H9 (cell line): ENCODE measurements around the gene ADCK2. TPM values are rescaled to one million over a fixed set of nuclear protein-coding genes. Genes with fewer than 3 reads are reported as not detected.
"Not testable (repeated sequence)": the region's sequence is repeated elsewhere in the genome, so short reads cannot be mapped to it uniquely, and the experiment has no call there.

Experiments used
- DNase-seq: peaks from one replicate; pipeline ENCODE4 v3.0.0-alpha.2; 2017
- H2AFZ ChIP-seq: one replicate; pipeline ENCODE4 v1.6.1; 2013; ENCODE audit warnings: mild to moderate bottlenecking, low read length, control low read depth, moderate library complexity
- H2AK5ac ChIP-seq: 2 replicates; pipeline ENCODE4 v1.6.1; 2013; ENCODE audit warnings: low read length, control low read depth, mixed read lengths; ENCODE audit not compliant: insufficient read length
- H2BK120ac ChIP-seq: one replicate; pipeline ENCODE4 v1.6.1; 2013; ENCODE audit warnings: low read depth, mild to moderate bottlenecking, low read length, control low read depth, inconsistent platforms; ENCODE audit not compliant: poor library complexity, severe bottlenecking
- H2BK12ac ChIP-seq: 2 replicates; pipeline ENCODE4 v1.6.1; 2013; ENCODE audit warnings: low read length, control low read depth, mixed read lengths, low read depth; ENCODE audit not compliant: insufficient read length
- H2BK15ac ChIP-seq: 2 replicates; pipeline ENCODE4 v1.6.1; 2013; ENCODE audit warnings: low read depth, low read length, control low read depth
- H2BK20ac ChIP-seq: one replicate; pipeline ENCODE4 v1.6.1; 2013; ENCODE audit warnings: low read depth, mild to moderate bottlenecking, low read length, control low read depth, inconsistent platforms; ENCODE audit not compliant: poor library complexity, severe bottlenecking
- H2BK5ac ChIP-seq: 2 replicates; pipeline ENCODE4 v1.6.1; 2013; ENCODE audit warnings: low read length, control low read depth, mixed read lengths; ENCODE audit not compliant: insufficient read length
- H3K14ac ChIP-seq: 2 replicates; pipeline ENCODE4 v1.6.1; 2013; ENCODE audit warnings: low read length, control low read depth; ENCODE audit not compliant: insufficient read depth
- H3K18ac ChIP-seq: 2 replicates; pipeline ENCODE4 v1.6.1; 2013; ENCODE audit warnings: low read depth, mild to moderate bottlenecking, mixed read lengths, low read length, control low read depth; ENCODE audit not compliant: insufficient read length
- H3K23ac ChIP-seq: 2 replicates; pipeline ENCODE4 v1.6.1; 2013; ENCODE audit warnings: low read length, control low read depth, mixed read lengths, low read depth; ENCODE audit not compliant: insufficient read length
- H3K23me2 ChIP-seq: 2 replicates; pipeline ENCODE4 v1.6.1; 2013; ENCODE audit warnings: low read depth, mild to moderate bottlenecking, mixed read lengths, low read length, control low read depth; ENCODE audit not compliant: insufficient read length, poor library complexity, severe bottlenecking
- H3K27ac ChIP-seq: 2 replicates; pipeline ENCODE4 v1.5.1; 2013; ENCODE audit warnings: low read length, control low read depth, mixed read lengths, low read depth; ENCODE audit not compliant: insufficient read length
- H3K27me3 ChIP-seq: 2 replicates; pipeline ENCODE4 v1.6.1; 2013; ENCODE audit warnings: low read length, control low read depth, inconsistent platforms; ENCODE audit not compliant: insufficient read depth
- H3K4ac ChIP-seq: 2 replicates; pipeline ENCODE4 v1.6.1; 2013; ENCODE audit warnings: low read depth, mild to moderate bottlenecking, control low read depth, inconsistent platforms, low read length, moderate library complexity
- H3K4me1 ChIP-seq: 2 replicates; pipeline ENCODE4 v1.6.1; 2013; ENCODE audit warnings: low read length, control low read depth, inconsistent platforms; ENCODE audit not compliant: insufficient read depth
- H3K4me2 ChIP-seq: 2 replicates; pipeline ENCODE4 v1.6.1; 2013; ENCODE audit warnings: low read length, control low read depth, mixed read lengths; ENCODE audit not compliant: insufficient read length, insufficient read depth
- H3K56ac ChIP-seq: 2 replicates; pipeline ENCODE4 v1.6.1; 2013; ENCODE audit warnings: low read depth, mild to moderate bottlenecking, mixed read lengths, low read length, control low read depth; ENCODE audit not compliant: insufficient read length
- H3K79me1 ChIP-seq: 2 replicates; pipeline ENCODE4 v1.6.1; 2013; ENCODE audit warnings: low read depth, mild to moderate bottlenecking, moderate library complexity, low read length, control low read depth, inconsistent platforms; ENCODE audit not compliant: insufficient read depth, poor library complexity, severe bottlenecking
- H3K79me2 ChIP-seq: 2 replicates; pipeline ENCODE4 v1.6.1; 2013; ENCODE audit warnings: low read length, control low read depth, inconsistent platforms; ENCODE audit not compliant: insufficient read depth
- H3K9ac ChIP-seq: 2 replicates; pipeline ENCODE4 v1.6.1; 2013; ENCODE audit warnings: low read length, control low read depth, mixed read lengths; ENCODE audit not compliant: insufficient read length; ENCODE audit errors: extremely low read depth
- H3K9me3 ChIP-seq: one replicate; pipeline ENCODE4 v1.6.1; 2013; ENCODE audit warnings: low read depth, low read length, inconsistent platforms; ENCODE audit not compliant: control insufficient read depth
- H3T11ph ChIP-seq: one replicate; pipeline ENCODE4 v1.6.1; 2013; ENCODE audit warnings: mild to moderate bottlenecking, low read length, control low read depth, inconsistent platforms
- H4K20me1 ChIP-seq: one replicate; pipeline ENCODE4 v1.6.1; 2013; ENCODE audit not compliant: control insufficient read depth, insufficient read length, insufficient read depth
- H4K5ac ChIP-seq: 2 replicates; pipeline ENCODE4 v1.6.1; 2013; ENCODE audit warnings: low read depth, mild to moderate bottlenecking, mixed read lengths, low read length, control low read depth; ENCODE audit not compliant: insufficient read length
- H4K8ac ChIP-seq: replicated peaks from 2 replicates; pipeline ENCODE4 v1.6.1; 2013; ENCODE audit warnings: low read length, control low read depth, mixed read lengths, low read depth; ENCODE audit not compliant: insufficient read length
- H4K91ac ChIP-seq: 2 replicates; pipeline ENCODE4 v1.6.1; 2013; ENCODE audit warnings: low read depth, mild to moderate bottlenecking, moderate library complexity, mixed read lengths, low read length, control low read depth; ENCODE audit not compliant: insufficient read length
- H3K27ac Mint-ChIP-seq, 3 experiments: 2 replicates in 2 of 3; 3 replicates in 1 of 3; pipeline ENCODE4 v1.8.0; 2020 to 2021; ENCODE audit warnings: mixed read lengths in 3 of 3, mild to moderate bottlenecking in 1 of 3, moderate library complexity in 1 of 3
- H3K27me3 Mint-ChIP-seq: 2 replicates; pipeline ENCODE4 v1.8.0; 2021; ENCODE audit warnings: low read depth, mild to moderate bottlenecking, moderate library complexity, mixed read lengths
- H3K36me3 Mint-ChIP-seq, 3 experiments: 2 replicates in 2 of 3; 3 replicates in 1 of 3; pipeline ENCODE4 v1.8.0; 2020 to 2021; ENCODE audit warnings: low read depth in 3 of 3, mixed read lengths in 3 of 3; ENCODE audit not compliant: insufficient read depth in 1 of 3
- H3K4me1 Mint-ChIP-seq, 2 experiments: 2 replicates each; pipeline ENCODE4 v1.8.0; 2020; ENCODE audit warnings: mixed read lengths in 2 of 2
- H3K4me3 Mint-ChIP-seq, 2 experiments: 2 replicates in 1 of 2; 3 replicates in 1 of 2; pipeline ENCODE4 v1.8.0; 2020 to 2021; ENCODE audit warnings: mild to moderate bottlenecking in 2 of 2, mixed read lengths in 2 of 2, moderate library complexity in 1 of 2
- H3K9me3 Mint-ChIP-seq, 2 experiments: 2 replicates in 1 of 2; 3 replicates in 1 of 2; pipeline ENCODE4 v1.8.0; 2020; ENCODE audit warnings: mild to moderate bottlenecking in 2 of 2, mixed read lengths in 2 of 2, moderate library complexity in 1 of 2
- CTCF ChIP-seq: fragments of 200-600 bp; sonication (generic); conservative IDR thresholded peaks from 3 replicates; pipeline ENCODE4 v1.8.0; 2021; ENCODE audit warnings: antibody characterized with exemption, mild to moderate bottlenecking
- WGBS: extraction: QIAGEN DNeasy Blood & Tissue Kit; methylation state at CpG from one replicate; pipeline ENCODE4 v1.1.7; 2013; ENCODE audit warnings: missing lambda C conversion rate, low lambda C conversion rate, mixed read lengths; ENCODE audit not compliant: insufficient read length; ENCODE audit errors: extremely low coverage; 5-methylcytosine and 5-hydroxymethylcytosine counted together
- total RNA-seq: library from RNA; stranded (reverse); gene quantifications from 2 replicates; pipeline ENCODE4 v1.2.1, GENCODE V29; 2021

The ADCK2 gene
- total RNA-seq, 1 experiment from 2014 or later: 12.4 TPM

- TF ChIP-seq CTCF: no peak; the same call in 2 of the 3 replicates
Measured at GRCh38 chr7:140661124-140661523, 11.6 kb upstream of the ADCK2 start.

GRCh38 chr7:140662938-140663337, 9.8 kb upstream of the ADCK2 start:
- not testable (repeated sequence) for H2AK5ac ChIP-seq, H3K79me1 ChIP-seq, H3K27ac ChIP-seq, H3K23me2 ChIP-seq, H3K4me1 Mint-ChIP-seq, H2BK12ac ChIP-seq, H3K27me3 Mint-ChIP-seq, H3K4me1 ChIP-seq, H4K20me1 ChIP-seq, H3K27ac Mint-ChIP-seq, H3T11ph ChIP-seq, H2BK5ac ChIP-seq, H3K23ac ChIP-seq, H4K91ac ChIP-seq, H2BK20ac ChIP-seq, H3K14ac ChIP-seq, H3K27me3 ChIP-seq, H3K9me3 Mint-ChIP-seq, H3K79me2 ChIP-seq, H3K18ac ChIP-seq, H2AFZ ChIP-seq, H3K36me3 Mint-ChIP-seq, H3K4ac ChIP-seq, H4K5ac ChIP-seq, DNase-seq, H4K8ac ChIP-seq, H2BK120ac ChIP-seq, H3K4me2 ChIP-seq, H2BK15ac ChIP-seq, H3K56ac ChIP-seq, H3K9ac ChIP-seq, H3K9me3 ChIP-seq, H3K4me3 Mint-ChIP-seq
- no CpG with 5 or more reads among the region's 2 CpGs for WGBS

More at GRCh38 chr7:140661124-140661523, 11.6 kb upstream of the ADCK2 start:
- Histone ChIP-seq H3K18ac (no peak overlapping the region), H4K8ac (no peak overlapping the region), H4K5ac (no peak overlapping the region), H2AK5ac (no peak overlapping the region), H3K9me3 (no peaks in the 10 kb centered on the region), H3K4ac (no peak overlapping the region), H2BK20ac (no peak overlapping the region), H3K9ac (no peak overlapping the region), H3K14ac (no peak overlapping the region), H3K4me1 (peaks cover 2% of the 10 kb centered on the region; the same call in 1 of the 2 replicates), H3K27me3 (no peaks in the 10 kb centered on the region), H2BK15ac (no peak overlapping the region), H3K56ac (no peak overlapping the region), H3K23me2 (no peaks in the 10 kb centered on the region), H3K79me2 (no peaks in the 10 kb centered on the region), H2AFZ (no peak overlapping the region), H2BK5ac (no peak overlapping the region), H4K91ac (no peak overlapping the region), H3K23ac (no peak overlapping the region), H2BK12ac (no peak overlapping the region), H3T11ph (no peak overlapping the region), H3K79me1 (no peaks in the 10 kb centered on the region), H4K20me1 (no peaks in the 10 kb centered on the region), H3K27ac (no peak overlapping the region), H3K4me2 (no peak overlapping the region), H2BK120ac (no peak overlapping the region)
- Mint-ChIP-seq H3K9me3 (peaks cover 2 to 3% of the 10 kb centered on the region in 2 experiments; a peak in 2 of 5 replicates), H3K36me3 (no peaks in the 10 kb centered on the region), H3K27ac (no peak overlapping the region), H3K27me3 (peaks cover 8% of the 10 kb centered on the region), H3K4me3 (no peak overlapping the region), H3K4me1 (peaks cover 6 to 11% of the 10 kb centered on the region in 2 experiments; a peak in 3 of 4 replicates)
- no peak for DNase-seq
- no CpG with 5 or more reads among the region's 2 CpGs for WGBS
